GM18517 (cell line): ENCODE measurements around the gene REP15.
"Not testable (repeated sequence)": the region's sequence is repeated elsewhere in the genome, so short reads cannot be mapped to it uniquely, and the experiment has no call there.

Experiments used
- ATAC-seq: cut with Tn5 transposase; IDR thresholded peaks from one replicate; pipeline ENCODE4 v1.9.1; 2021; ENCODE audit warnings: mild to moderate bottlenecking, moderate library complexity; ENCODE audit not compliant: unreplicated experiment

The REP15 gene

GRCh38 chr12:27696293-27696652, at the start of gene REP15:
REP15 (plus strand) TSS chr12:27696447; CDS start chr12:27696563, 116 bp downstream.
- no peak for ATAC-seq

GRCh38 chr12:27650011-27650410, 46.2 kb upstream of the REP15 start:
- ATAC-seq, result no peak

DNA sequence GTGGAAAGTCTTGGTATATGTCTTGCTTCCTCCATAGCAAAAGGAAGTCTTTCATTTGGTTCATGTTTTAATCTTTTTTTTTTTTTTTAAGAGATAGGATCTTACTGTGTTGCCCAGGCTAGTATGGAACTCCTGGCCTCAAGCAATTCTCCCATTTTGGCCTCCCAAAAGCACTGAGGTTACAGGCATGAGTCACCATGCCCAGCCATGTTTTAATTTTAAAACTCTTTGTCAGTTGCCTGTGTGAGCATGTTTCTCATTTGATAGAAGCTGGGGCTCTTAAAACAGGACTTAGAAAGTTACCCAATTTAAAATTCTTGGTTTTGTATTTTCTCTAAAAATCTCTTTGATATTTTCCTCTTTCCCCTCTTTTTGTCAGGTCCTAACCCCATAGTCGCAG, 45.0 kb upstream of the REP15 start:
- no peak for ATAC-seq

DNA sequence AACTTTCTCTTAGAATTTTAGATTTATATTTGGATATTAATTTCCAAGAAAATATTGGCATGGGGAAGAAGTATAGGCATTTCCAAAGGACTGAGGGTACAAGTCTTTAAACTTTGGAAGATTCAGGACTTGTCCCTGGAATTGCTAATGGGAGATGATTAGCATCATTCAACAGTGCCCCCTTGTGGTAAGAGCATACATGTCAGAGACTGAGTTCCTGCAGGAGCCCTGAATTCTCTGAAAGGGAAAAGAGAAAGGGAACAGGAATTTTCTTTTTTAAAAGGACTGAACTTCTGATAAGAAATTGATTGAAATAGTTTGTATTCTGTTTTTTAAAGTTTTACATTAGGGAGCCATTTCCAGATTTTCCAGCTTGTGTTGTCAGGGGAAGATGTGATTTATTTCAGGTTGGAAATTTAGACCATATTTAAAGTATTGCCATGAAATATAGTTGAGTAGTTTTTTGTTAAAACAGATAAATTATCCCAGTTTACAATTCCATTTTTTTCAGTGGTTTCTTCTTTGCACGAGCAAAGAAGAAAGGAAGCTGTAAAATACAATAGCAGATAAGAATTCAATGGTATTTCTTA, 44.0 kb upstream of the REP15 start:
- no peak for ATAC-seq

- no peak for ATAC-seq
Measured at GRCh38 chr12:27653661-27654060, 42.6 kb upstream of the REP15 start.

DNA sequence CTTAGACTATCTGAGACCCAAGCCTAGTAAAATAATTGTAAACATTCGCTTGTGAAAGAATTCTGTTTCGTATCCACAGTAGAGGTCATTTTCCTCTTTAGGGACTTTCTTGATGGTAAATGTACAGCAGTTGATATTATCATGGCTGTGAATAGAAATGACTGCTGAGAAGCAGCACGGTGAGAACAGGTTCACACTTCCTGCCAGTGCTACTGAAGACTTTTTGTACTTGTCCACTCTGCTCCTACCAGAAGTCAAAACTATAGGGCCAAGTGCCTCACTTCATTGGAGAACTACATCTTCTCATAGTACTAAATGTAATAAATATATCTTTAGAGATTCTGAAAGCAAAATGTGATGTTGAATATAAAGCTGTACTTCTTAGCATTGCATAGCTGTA, 40.8 kb upstream of the REP15 start:
- not testable (repeated sequence) for ATAC-seq

DNA sequence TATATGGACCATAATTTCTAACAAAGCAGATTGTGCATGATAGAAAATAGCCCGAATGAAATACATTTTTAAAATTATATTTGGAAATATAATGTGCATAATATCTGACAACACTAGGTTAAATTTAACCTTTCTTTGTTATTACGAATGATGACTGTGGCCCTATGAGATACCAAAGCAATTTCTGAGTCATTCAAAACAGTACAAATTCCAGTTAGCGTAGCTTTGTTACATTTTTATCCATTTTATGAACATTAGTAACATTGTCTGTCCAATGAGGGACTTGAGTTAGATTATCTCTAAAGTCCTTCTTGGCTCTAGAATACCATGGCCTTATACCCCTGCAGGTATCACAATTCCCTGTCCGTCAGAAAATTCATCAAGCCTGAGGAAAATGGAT, 39.0 kb upstream of the REP15 start:
- no peak for ATAC-seq

DNA sequence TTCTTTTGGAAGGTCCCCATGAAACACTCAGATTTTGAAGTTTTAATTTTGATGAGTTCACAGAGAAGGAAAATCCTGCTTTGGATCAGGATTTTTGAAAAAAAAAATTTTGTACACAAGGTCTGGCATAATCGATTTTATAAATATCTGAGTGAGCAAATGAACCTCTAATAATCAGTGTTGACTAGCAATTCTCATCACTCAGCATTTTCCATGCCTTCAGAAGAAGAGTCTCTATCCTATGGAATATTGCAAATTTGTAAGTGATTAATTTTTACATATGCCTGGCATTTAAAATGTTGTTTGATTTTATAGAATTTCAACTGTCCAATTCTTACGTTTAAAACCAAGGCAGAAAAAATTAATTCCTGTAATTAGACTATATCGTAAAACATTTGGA, 30.5 kb upstream of the REP15 start:
- ATAC-seq, result no peak

GRCh38 chr12:27666510-27666909, 29.7 kb upstream of the REP15 start:
- ATAC-seq, result no peak

GRCh38 chr12:27667540-27667939, 28.7 kb upstream of the REP15 start:
- ATAC-seq, result no peak

DNA sequence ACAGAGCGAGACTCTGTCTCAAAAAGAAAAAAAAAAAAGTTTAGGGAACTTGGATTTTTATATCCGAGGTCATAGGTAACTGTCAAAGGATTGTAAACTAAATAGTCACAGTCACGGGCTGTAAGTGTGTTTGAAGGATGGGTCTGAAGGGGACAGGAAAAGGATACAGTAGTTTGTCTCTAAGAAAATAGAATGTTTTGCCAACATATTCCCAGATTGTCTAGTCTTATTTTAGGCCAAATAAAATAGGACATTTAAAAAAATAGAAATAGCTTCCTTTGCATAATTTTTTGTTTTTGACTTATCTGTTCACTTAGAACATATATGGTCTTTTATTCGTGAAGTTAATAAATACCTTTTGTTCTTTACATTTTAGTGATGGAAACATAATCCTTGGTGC, 24.2 kb upstream of the REP15 start:
- no peak for ATAC-seq

DNA sequence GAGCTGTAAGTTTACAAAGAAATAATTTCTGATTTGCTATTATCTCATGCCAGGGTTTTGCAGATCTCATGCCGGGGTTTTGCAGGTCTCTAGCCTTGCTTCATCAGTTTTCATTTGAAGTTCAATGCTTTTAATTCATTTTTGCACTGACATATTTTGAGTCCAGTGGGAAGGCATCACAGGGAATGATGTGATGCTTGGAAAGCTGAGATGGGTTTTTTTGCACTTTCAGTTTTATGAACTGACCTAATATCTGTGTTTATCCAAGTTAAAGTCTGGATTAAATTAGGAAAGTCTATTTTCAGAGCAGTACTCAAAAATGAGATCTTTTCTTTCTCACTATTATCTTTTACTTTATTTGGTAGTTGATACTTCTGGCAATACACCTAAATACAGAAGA, 23.6 kb upstream of the REP15 start:
- ATAC-seq, result no peak

DNA sequence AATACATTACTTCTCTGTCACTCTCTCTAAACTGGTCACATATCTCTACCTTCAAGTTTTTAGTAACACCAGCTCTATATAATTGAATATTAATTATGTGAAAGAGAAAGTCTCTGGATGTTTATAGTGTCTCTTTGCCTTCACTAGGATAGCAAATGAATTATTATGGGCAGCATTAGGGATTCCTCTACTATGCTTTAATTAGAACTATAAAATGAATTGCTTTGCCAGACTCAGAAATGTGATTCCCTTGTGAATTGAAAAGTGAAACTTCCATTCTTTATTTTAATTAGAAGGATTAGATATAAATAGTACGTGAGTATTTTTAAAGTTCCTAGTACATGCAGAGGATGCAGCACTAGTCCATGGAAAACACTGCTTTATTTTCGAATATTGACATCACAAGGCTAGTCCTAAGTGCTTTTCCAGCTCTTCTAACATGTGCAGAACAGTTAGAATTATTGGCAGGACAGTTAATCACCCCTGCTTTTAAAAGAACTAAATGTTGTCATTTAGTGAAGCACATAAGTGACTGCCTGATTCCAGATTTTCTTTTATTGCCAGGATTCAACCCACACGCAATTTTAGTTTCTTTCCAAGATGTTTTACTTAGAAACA, 23.0 kb upstream of the REP15 start:
- ATAC-seq, result no peak

- no peak for ATAC-seq
Measured at GRCh38 chr12:27674989-27675388, 21.3 kb upstream of the REP15 start.

- no peak for ATAC-seq
Measured at GRCh38 chr12:27680619-27681018, 15.6 kb upstream of the REP15 start.

GRCh38 chr12:27682534-27682933, 13.7 kb upstream of the REP15 start:
- ATAC-seq, result no peak

DNA sequence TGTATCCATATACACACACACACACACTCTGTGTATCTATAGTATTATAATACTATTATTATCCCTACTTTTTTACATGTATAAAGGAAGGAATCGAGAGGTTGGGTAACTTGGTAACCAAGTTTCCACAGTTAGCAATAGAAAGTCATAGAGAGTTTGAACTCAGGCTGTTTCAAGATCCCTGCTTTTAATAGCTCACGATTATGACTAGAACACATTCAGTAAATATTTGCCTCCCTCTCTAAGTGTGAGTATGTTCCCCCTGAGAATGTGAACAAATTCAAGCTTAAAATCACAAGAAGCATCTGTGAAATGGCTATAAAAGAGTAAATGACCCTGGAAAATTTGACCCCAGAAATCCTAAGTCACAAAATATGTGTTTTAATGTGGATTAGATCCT, 11.0 kb upstream of the REP15 start:
- no peak for ATAC-seq

- ATAC-seq, result no peak
Measured at GRCh38 chr12:27686147-27686546, 10.1 kb upstream of the REP15 start.

DNA sequence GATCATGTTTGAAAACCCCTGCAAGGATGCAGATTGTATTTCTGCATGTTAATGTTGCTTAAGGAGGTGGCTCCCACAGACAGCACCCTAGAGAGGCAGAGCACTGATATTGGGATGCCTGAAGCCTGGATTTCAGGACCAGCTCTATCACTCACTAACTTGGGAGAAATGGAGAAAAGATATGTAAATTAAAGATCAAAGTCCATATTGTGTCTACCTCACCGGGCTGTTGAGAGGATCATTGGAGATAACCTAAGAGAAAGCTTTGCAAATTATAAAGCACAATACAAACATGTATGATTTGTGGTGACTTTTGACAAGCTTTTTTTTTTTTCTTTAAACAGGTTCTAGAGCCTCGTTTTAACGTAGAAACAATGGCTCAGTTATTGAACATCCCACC, 7.6 kb upstream of the REP15 start:
- no peak for ATAC-seq

GRCh38 chr12:27689558-27690180, 6.6 kb upstream of the REP15 start:
- ATAC-seq, result no peak

GRCh38 chr12:27693403-27693802, 2.8 kb upstream of the REP15 start:
- ATAC-seq, result no peak

DNA sequence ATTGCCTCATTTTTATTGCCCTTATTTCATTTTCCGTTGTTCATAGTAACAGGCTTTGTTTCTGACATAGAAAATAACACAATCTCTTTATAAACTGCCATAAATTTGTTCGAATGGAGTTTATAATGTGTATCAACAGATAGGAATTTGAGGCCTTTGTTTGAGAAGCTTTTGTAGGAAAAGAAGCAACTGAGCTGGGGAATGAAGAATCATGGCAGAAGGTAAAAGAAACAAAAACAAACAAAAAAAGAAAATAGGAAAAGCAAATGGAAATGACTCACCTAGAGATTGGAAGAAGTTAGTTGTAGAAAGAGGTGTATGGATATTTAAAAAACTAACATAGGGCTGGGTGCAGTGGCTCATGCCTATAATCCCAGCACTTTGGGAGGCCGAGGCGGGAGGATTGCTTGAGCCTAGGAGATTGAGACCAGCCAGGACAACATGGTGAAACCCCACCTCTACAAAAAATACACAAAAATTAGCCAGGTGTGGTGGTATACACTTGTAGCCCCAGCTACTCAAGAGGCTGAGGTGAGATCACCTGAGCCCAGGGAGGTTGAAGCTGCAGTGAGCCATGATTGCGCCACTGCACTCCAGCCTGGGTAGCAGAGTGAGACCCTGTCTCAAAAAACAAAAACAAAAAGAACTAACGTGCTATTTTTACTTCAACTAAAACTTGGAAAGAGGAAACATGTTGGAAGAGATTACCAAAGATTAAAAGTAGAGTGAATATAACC, 523 bp upstream of the REP15 start:
- no peak for ATAC-seq
